ENCODE results near the gene SIK3.

SIK3 gene

DNA sequence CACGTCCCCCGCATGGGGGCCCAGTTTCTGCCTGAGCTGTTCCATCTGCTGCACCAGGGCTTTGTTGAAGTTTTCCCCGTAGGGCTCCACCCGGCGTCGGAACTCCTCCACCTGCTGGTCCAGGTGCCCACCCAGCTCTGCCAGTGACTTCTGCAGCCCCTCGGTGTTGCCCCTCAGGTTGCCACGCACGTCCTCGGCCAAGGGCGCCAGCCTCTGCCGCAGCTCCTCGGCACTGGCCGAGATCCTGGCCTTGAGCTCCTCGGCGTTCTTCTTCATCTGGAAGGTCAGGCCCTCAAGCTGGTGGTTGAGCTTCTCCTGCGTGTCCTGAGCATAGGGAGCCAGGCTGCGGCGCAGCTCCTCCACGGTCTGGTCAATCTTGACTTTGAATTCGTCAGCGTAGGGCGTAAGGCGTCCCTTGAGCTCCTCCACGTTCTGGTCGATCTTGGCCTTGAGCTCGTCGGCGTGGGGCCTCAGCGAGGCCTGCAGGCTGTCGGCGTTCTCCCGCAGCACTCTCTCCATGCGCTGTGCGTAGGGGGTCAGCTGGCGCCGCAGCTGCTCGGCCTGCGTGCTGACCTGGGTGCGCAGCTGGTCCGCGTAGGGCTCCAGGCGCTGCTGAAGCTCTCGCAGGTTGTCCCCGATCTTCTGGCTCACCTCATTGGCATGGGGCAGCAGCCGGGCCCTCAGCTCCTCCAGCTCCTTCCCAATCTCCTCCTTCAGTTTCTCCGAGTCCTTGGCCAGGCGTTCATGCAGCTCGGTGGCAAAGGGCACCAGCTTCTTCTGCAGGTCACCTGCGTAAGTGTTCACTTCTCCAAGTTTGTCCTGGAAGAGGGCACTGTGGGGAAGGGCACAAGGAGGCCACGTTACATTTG is 276.9 kb downstream of the SIK3 start:
- H3K9ac ChIP-seq (ENCODE audit: low read depth, low read length): no peak overlapping the region
- H3K4me3 ChIP-seq (ENCODE audit: low read depth, low read length): no peak overlapping the region
- H3K36me3 ChIP-seq (ENCODE audit: control insufficient read depth, insufficient read depth, low read length): no peaks in the 10 kb centered on the region
- no peak overlapping the region for H3K27ac ChIP-seq (ENCODE audit: low read depth, low read length)
- no peaks in the 10 kb centered on the region for H3K27me3 ChIP-seq (ENCODE audit: control insufficient read depth, insufficient read depth, low read length)
- no peaks in the 10 kb centered on the region for H3K4me1 ChIP-seq (ENCODE audit: control insufficient read depth, insufficient read depth, low read length)
- H3K9me3 ChIP-seq (ENCODE audit: control insufficient read depth, insufficient read depth, low read length): no peaks in the 10 kb centered on the region

DNA sequence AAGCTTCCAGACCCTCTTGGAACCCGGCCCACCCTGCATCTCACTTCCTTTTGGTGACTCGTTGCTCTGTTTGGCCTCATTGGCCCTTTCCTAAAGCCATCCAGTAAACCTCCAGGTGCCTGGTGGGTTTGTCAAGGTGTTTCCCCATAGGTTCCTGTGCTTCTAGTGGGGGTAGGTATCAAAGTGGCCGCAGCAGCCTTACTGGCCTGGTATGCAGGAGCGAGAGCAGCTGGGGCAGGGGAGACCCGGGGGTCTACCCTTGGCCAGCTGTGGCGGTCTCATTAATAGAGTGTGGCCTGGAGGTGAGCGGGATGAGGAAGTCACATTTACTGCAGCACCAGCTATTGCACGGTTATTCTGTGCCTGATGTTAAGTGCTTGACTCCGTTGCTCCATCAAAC is 279.2 kb downstream of the SIK3 start:
- Histone ChIP-seq H3K27me3 (ENCODE audit: control insufficient read depth, insufficient read depth, low read length) (no peaks in the 10 kb centered on the region), H3K9me3 (ENCODE audit: control insufficient read depth, insufficient read depth, low read length) (no peaks in the 10 kb centered on the region), H3K27ac (ENCODE audit: low read depth, low read length) (no peak overlapping the region), H3K4me3 (ENCODE audit: low read depth, low read length) (no peak overlapping the region), H3K4me1 (ENCODE audit: control insufficient read depth, insufficient read depth, low read length) (no peaks in the 10 kb centered on the region), H3K36me3 (ENCODE audit: control insufficient read depth, insufficient read depth, low read length) (no peaks in the 10 kb centered on the region), H3K9ac (ENCODE audit: low read depth, low read length) (no peak overlapping the region)

DNA sequence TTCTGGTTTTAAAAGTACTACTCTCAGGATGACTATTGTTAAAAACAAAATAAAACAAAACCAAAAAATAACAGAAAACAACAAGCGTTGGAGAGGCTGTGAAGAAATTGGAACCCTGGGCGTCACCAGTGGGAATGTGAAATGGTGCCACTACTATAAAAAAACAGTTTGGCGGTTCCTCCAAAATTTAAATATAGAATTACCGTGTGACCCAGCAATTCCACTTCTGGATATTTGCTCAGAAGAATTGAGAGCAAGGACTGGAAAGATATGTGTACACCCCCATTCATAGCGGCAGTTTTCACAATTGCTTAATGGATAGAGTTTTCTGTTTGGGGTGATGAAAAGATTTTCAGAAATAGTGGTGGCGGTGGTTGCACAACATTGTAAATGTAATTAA is 283.7 kb downstream of the SIK3 start:
- H3K4me1 ChIP-seq (ENCODE audit: control insufficient read depth, insufficient read depth, low read length): no peaks in the 10 kb centered on the region
- no peaks in the 10 kb centered on the region for H3K27me3 ChIP-seq (ENCODE audit: control insufficient read depth, insufficient read depth, low read length)
- no peak overlapping the region for H3K27ac ChIP-seq (ENCODE audit: low read depth, low read length)
- H3K9ac ChIP-seq (ENCODE audit: low read depth, low read length): no peak overlapping the region
- H3K4me3 ChIP-seq (ENCODE audit: low read depth, low read length): no peak overlapping the region
- H3K9me3 ChIP-seq (ENCODE audit: control insufficient read depth, insufficient read depth, low read length): no peaks in the 10 kb centered on the region
- no peaks in the 10 kb centered on the region for H3K36me3 ChIP-seq (ENCODE audit: control insufficient read depth, insufficient read depth, low read length)

DNA sequence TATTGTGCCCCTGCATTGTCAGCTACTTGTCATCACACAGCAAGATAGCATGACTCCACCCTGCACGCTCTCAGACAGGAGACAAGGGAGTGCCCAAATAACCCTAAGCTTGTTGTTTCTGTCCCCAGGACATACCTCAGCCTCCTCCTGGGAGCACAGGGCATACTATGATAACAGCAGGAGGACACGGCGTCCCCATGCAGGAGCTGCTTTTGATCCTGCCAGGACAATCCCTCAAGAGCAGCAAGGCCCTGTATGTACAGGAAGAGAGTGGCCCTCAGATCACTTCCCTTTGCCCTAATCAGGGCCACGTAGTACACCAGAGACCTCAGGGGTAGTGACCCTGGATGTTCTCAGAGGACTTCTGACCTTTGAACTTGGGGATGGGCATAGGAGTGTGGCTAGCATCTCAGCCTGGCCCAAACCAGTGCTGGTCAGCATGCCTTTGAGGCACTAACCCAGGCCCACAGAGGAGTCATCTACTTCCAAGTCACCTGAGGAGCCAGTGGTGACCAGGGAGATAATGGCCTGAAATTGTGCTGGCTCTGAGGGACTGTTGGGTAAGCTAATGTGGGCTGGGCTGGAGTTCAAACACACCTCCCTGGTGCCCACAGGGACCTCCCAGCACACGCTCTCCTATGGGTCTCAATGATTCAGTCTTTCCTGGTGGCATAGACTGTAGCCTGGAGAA is 284.3 kb downstream of the SIK3 start:
- Histone ChIP-seq H3K27ac (ENCODE audit: low read depth, low read length) (peak overlapping the region; percentile 14), H3K4me3 (ENCODE audit: low read depth, low read length) (no peak overlapping the region), H3K9ac (ENCODE audit: low read depth, low read length) (no peak overlapping the region), H3K36me3 (ENCODE audit: control insufficient read depth, insufficient read depth, low read length) (no peaks in the 10 kb centered on the region), H3K4me1 (ENCODE audit: control insufficient read depth, insufficient read depth, low read length) (no peaks in the 10 kb centered on the region), H3K9me3 (ENCODE audit: control insufficient read depth, insufficient read depth, low read length) (no peaks in the 10 kb centered on the region), H3K27me3 (ENCODE audit: control insufficient read depth, insufficient read depth, low read length) (no peaks in the 10 kb centered on the region)

DNA sequence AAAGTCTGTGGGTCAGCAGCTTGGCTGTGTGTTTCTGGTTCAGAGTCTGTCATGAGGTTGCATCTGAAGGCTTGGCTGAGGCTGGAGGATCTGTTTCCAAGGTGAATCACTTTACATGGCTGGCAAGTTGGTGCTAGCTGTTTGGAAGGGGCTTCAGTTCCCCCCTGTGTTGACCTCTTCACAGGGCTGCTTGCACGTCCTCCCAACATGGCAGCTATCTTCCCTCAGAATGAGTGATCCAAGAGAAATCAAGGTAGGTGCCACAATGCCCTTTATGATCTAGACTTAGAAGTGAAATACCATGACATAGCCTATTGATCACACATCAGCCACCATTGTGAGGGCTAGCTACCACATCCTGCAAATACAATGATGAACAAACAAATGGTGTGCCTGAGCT is 285.1 kb downstream of the SIK3 start:
- no peak overlapping the region for H3K4me3 ChIP-seq (ENCODE audit: low read depth, low read length)
- no peaks in the 10 kb centered on the region for H3K36me3 ChIP-seq (ENCODE audit: control insufficient read depth, insufficient read depth, low read length)
- H3K9ac ChIP-seq (ENCODE audit: low read depth, low read length): no peak overlapping the region
- no peaks in the 10 kb centered on the region for H3K4me1 ChIP-seq (ENCODE audit: control insufficient read depth, insufficient read depth, low read length)
- peak overlapping the region; percentile 7 for H3K27ac ChIP-seq (ENCODE audit: low read depth, low read length)
- H3K9me3 ChIP-seq (ENCODE audit: control insufficient read depth, insufficient read depth, low read length): no peaks in the 10 kb centered on the region
- H3K27me3 ChIP-seq (ENCODE audit: control insufficient read depth, insufficient read depth, low read length): no peaks in the 10 kb centered on the region

DNA sequence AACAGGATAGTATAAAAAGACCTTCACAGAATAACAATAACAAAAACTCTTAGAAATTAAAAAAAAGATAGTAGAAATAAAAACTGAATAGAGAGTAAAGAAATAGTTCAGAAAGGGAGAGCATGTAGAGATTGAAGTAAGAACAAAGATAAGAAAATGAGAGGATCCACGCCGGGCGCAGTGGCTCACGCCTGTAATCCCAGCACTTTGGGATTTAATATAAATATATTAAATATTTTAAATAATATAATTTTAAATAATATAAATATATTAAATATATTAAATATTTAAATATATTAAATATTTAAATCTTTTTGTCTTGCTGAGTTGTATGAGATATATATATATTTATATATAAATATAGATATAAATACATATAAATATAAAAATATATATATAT is 286.1 kb downstream of the SIK3 start:
- H3K9ac ChIP-seq (ENCODE audit: low read depth, low read length): no peak overlapping the region
- H3K27me3 ChIP-seq (ENCODE audit: control insufficient read depth, insufficient read depth, low read length): no peaks in the 10 kb centered on the region
- H3K27ac ChIP-seq (ENCODE audit: low read depth, low read length): no peak overlapping the region
- no peaks in the 10 kb centered on the region for H3K36me3 ChIP-seq (ENCODE audit: control insufficient read depth, insufficient read depth, low read length)
- no peak overlapping the region for H3K4me3 ChIP-seq (ENCODE audit: low read depth, low read length)
- no peaks in the 10 kb centered on the region for H3K4me1 ChIP-seq (ENCODE audit: control insufficient read depth, insufficient read depth, low read length)
- no peaks in the 10 kb centered on the region for H3K9me3 ChIP-seq (ENCODE audit: control insufficient read depth, insufficient read depth, low read length)

DNA sequence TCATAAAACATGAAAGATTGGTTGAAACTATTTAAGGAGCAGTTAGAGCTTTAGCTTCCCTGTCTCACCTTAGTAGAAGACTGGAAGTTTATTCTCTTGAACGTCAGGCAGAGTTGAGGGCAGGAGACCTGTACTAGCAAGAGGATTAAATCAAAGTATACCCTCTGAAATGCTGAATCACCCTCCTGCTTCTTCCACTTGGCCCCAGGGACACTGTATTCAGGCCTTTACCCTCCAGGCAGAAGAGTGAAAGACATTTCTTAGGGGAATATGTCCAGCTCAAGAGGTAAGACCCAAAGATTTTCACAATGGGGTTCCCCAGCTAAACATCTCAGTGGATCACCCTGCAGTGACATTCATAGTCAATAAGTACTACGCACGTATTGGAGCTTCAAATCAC is 287.0 kb downstream of the SIK3 start:
- H3K27ac ChIP-seq (ENCODE audit: low read depth, low read length): no peak overlapping the region
- H3K4me1 ChIP-seq (ENCODE audit: control insufficient read depth, insufficient read depth, low read length): no peaks in the 10 kb centered on the region
- no peaks in the 10 kb centered on the region for H3K9me3 ChIP-seq (ENCODE audit: control insufficient read depth, insufficient read depth, low read length)
- no peaks in the 10 kb centered on the region for H3K36me3 ChIP-seq (ENCODE audit: control insufficient read depth, insufficient read depth, low read length)
- H3K4me3 ChIP-seq (ENCODE audit: low read depth, low read length): no peak overlapping the region
- H3K9ac ChIP-seq (ENCODE audit: low read depth, low read length): no peak overlapping the region
- no peaks in the 10 kb centered on the region for H3K27me3 ChIP-seq (ENCODE audit: control insufficient read depth, insufficient read depth, low read length)

DNA sequence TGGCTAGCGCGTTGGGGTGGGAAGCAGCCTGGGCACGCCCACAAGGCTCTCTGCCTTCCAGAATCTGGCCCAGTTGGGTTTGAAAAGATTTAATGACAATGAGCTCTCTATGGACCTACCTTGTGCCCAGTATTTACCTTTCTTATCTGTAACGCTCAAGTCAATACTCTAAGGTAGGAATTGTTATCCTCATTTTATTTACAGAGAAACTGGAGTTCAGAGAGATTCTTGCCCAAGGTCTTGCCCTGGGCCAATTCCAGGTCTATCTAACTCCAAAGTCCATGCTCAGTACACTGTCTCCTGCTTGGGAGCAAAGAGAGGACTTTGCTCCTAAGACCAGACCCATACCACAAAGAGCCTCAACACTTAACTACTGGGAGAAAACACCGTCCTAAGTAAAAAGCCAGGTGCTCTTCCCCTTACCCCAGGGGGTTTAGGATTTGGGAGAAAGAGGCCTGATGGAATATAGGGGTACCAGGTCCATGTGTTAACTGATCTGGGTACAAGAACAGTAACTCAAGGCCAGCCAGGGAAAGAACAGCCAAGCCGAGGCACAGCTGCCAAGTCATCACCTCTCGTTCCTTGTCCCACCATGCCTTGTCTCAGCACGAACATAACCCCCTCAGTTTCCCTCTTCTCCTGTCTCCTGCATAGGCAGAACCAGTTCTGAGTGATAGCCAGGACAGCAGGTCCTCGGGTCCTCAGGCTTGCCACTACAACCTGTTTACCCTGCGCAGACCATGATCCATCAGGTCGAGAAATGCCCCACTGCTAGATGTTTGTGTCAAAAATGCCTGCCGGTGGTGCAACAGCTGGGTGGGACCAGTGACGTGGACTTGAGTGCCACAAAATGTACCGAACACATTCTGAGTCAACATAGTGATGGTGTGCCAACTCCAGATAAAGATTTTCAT is 289.7 kb downstream of the SIK3 start:
- H3K9ac ChIP-seq (ENCODE audit: low read depth, low read length): no peak overlapping the region
- no peaks in the 10 kb centered on the region for H3K9me3 ChIP-seq (ENCODE audit: control insufficient read depth, insufficient read depth, low read length)
- no peak overlapping the region for H3K27ac ChIP-seq (ENCODE audit: low read depth, low read length)
- no peaks in the 10 kb centered on the region for H3K27me3 ChIP-seq (ENCODE audit: control insufficient read depth, insufficient read depth, low read length)
- H3K36me3 ChIP-seq (ENCODE audit: control insufficient read depth, insufficient read depth, low read length): no peaks in the 10 kb centered on the region
- H3K4me3 ChIP-seq (ENCODE audit: low read depth, low read length): no peak overlapping the region
- no peaks in the 10 kb centered on the region for H3K4me1 ChIP-seq (ENCODE audit: control insufficient read depth, insufficient read depth, low read length)

DNA sequence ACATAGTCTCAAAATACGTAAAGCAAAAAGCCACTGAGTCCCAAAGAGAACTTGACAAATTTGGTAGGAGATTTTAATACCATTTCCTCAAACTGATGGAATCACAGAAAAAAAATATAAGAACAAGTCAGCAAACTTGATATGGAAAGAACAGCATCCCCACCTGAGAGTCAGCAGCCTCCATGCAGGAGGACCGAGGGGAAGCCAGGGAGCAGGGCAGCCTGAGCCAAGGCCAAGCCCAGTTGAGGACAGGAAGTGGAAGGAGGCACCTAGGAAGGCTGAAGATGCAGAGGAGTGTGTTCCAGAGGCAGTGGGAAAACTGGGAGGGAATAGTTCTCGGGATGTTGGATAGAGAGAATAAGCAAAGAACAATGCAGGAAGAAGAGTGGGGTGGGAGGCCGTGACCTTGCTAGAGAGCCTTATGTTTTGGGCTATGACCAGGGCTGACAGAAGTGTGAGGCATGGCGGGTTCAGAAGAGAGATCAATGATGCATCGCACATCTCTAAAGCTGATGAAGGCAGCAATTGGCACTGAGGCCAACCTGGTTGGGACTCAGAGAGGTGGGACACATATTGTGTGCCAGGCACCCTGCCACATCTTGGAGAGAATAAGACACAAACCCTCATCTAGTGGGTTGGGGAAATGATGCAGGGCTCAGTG is 290.5 kb downstream of the SIK3 start:
- no peak overlapping the region for H3K27ac ChIP-seq (ENCODE audit: low read depth, low read length)
- no peaks in the 10 kb centered on the region for H3K27me3 ChIP-seq (ENCODE audit: control insufficient read depth, insufficient read depth, low read length)
- no peak overlapping the region for H3K9ac ChIP-seq (ENCODE audit: low read depth, low read length)
- no peak overlapping the region for H3K4me3 ChIP-seq (ENCODE audit: low read depth, low read length)
- no peaks in the 10 kb centered on the region for H3K9me3 ChIP-seq (ENCODE audit: control insufficient read depth, insufficient read depth, low read length)
- no peaks in the 10 kb centered on the region for H3K36me3 ChIP-seq (ENCODE audit: control insufficient read depth, insufficient read depth, low read length)
- no peaks in the 10 kb centered on the region for H3K4me1 ChIP-seq (ENCODE audit: control insufficient read depth, insufficient read depth, low read length)

DNA sequence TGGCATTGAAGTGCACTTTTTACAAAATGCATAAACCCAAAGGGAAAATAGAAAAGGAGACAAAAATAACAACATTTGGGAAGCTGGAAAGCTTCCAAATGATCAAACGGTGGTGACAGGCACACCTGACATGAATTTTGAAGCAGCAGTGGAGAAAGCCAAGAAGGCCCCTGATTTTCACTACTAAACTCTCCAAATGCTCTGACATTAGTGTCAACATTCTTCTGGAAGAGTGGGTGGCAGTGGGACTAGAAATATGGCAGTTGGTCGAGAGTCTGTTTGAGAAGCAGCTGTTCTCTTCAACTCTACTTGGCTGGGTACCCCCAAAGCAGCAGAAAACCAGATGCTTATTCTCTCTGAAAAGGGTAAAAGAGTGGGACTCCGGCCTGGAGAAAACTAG is 294.2 kb downstream of the SIK3 start:
- Histone ChIP-seq H3K27me3 (ENCODE audit: control insufficient read depth, insufficient read depth, low read length) (no peaks in the 10 kb centered on the region), H3K27ac (ENCODE audit: low read depth, low read length) (no peak overlapping the region), H3K4me3 (ENCODE audit: low read depth, low read length) (no peak overlapping the region), H3K36me3 (ENCODE audit: control insufficient read depth, insufficient read depth, low read length) (no peaks in the 10 kb centered on the region), H3K9me3 (ENCODE audit: control insufficient read depth, insufficient read depth, low read length) (no peaks in the 10 kb centered on the region), H3K4me1 (ENCODE audit: control insufficient read depth, insufficient read depth, low read length) (no peaks in the 10 kb centered on the region), H3K9ac (ENCODE audit: low read depth, low read length) (no peak overlapping the region)
